GM12801 (cell line): ENCODE measurements around the gene PRKCA.

Experiments used
- TF ChIP-seq, protein P1 (sequence below): IDR thresholded peaks from one replicate; pipeline ENCODE4 v1.5.1; 2011; ENCODE audit warnings: control low read depth; ENCODE audit not compliant: insufficient read length; ENCODE audit errors: extremely low read depth

PRKCA gene

DNA sequence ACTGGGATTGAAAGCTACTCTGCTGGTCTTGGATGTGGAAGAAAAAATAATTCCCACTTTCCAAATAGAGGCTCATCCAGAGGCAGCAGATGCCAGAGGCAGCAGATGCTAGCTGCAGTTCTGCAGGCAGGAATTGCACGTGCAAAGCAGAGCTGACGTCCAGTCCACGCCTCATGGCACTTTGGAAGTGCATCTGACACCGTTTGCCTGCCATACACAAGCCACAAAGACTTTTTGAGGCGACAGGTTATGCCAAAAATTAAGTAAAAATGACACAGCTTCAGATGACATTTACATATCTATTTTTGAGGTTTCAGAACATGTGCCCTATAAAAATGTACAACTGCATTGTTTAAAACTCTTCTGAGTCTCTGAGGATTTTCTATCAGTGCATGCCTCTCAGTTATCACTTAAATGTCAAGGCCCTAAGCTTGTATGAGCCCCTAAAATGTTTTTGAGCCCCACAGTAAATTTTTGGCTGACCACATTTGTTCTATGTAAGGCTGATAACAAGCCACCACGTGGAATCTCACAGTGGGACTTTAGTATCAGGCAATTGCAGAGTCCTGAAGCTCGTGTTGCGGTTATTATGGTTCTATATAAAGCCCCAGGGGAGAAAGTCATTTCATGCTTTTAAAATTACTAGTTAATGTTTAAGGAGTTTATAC, 239.2 kb downstream of the PRKCA start:
- TF ChIP-seq, protein P1, sequence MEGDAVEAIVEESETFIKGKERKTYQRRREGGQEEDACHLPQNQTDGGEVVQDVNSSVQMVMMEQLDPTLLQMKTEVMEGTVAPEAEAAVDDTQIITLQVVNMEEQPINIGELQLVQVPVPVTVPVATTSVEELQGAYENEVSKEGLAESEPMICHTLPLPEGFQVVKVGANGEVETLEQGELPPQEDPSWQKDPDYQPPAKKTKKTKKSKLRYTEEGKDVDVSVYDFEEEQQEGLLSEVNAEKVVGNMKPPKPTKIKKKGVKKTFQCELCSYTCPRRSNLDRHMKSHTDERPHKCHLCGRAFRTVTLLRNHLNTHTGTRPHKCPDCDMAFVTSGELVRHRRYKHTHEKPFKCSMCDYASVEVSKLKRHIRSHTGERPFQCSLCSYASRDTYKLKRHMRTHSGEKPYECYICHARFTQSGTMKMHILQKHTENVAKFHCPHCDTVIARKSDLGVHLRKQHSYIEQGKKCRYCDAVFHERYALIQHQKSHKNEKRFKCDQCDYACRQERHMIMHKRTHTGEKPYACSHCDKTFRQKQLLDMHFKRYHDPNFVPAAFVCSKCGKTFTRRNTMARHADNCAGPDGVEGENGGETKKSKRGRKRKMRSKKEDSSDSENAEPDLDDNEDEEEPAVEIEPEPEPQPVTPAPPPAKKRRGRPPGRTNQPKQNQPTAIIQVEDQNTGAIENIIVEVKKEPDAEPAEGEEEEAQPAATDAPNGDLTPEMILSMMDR: no peak

DNA sequence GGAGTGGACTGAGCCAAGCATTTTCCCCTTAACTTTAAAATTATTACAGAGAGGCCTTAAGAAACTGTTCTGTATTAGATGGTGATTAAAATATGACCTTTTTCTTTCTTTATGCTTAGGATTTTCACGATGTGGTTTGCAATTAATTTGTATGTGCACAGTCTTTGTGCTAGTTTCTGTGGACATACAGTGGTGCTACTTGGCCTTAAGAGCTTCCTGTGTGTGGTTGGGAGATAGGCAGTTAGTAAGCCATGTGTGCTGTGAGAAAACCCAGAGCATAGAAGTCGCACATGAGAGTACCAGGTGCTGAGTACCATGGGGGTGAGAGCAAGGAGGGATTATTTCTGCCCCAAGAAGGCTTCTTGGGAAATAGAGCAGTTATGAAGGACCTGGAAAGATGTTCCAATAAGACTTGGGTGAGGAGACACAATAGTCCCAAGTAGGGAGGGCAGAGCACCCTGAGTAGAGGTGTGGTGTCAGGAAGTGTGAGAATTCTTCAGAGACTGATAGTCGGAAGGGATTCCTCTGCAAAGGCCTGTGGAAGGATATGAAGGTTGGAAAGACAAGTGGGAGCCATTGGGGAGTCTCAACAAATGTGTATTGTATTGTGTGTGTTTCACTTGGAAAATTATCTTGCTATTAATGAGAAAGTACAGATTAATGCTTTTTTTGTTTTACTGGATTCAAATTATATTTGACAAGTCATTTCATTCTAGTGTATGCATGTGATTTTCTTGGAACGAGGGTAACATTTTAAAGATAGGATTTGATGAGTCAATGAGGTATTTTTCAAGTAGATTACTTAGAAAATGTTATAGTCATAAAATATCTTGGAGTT, 239.9 kb downstream of the PRKCA start:
- TF ChIP-seq, protein P1: no peak

DNA sequence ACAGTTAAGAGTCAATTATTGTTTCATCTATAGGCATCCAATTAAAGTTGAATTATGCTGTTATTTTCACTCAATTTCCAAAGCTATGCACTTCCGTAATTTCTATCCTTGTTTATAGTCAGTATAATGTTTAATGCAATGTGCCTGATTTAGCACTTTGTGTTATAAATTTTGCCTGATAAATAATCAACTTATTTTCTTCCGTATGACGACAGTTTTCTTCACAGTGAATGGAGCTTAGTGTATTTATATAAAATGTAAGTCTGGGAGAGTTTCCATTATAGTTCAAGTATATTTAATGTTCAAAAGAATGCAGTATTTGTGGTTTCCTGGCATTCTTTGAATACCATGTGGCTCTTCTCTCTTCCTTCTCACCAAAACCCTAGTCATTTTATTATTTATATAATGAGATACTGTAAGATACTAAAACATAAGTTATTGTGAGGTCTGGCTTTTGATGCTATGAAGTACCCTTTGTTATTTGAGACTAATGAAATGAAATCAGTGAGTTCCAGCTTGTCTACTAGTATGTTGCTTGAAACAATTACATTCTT, 240.6 kb downstream of the PRKCA start:
- TF ChIP-seq, protein P1: no peak

DNA sequence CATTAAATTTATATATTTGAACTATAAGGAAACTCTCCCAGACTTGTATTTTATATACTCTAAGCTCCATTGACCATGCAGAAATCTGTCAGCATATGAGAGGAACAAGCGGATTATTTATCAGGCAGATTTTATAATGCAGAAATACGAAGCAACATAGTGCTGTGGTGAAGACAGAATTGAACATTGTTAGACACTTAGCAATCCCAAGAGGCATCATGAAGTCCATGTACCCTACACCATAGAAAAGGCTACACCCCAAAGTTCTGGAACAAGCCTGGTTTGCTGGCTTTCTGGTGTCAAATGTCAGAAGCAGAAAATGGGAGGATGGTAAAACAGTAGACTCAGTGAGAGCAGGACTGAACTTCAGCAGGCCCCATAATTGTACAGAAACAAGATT, 241.1 kb downstream of the PRKCA start:
- TF ChIP-seq, protein P1: no peak

DNA sequence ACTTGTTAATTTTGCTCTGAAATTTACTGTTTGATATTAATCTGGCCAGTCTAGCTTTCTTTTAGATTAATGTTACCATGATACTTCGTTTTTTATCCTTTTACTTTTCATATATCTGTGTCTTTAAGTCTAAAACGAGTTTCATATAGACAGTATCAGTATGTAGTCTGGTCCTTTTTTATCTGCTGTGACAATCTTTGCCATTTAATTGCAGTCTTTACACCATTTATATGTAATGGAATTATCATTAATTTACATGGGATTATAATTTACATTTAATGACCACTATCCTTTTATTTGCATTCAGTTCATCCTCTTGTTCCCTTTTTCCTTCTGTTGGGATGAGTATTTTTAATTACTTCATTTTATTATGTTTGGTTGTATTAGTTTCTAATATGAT, 243.5 kb downstream of the PRKCA start:
- TF ChIP-seq, protein P1: no peak

DNA sequence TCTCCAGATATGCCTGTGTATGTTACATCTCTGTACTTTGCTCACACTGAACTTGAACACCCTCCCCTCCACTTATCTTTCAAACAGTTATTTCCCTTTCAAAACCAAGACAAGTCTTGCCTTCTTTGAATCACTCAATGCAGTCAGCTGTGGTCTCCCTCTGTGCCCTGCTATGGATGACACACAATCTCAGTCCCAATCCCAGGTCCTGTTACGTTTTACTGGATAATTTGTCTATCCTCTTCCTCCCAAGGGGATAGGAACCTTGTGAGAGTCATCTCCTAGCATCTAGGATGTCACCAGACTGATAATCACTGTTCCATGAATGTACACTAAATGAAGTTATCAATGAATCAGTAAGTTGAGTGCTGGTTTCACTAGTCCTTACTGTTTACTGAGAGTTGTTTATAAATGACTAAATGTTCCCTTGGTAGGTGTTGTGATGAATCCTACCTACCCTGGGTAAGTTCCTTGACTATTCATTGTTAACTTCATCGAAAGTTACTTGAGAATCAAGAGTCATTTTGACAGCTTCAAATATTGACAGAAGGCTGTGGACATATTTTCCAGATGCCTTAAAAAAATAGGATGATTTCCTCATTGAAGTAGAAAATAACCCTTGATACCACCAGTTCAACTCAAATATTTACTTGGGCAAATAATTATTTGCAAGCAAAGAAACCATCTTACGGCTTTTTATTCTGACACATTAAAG, 244.9 kb downstream of the PRKCA start:
- TF ChIP-seq, protein P1: no peak

DNA sequence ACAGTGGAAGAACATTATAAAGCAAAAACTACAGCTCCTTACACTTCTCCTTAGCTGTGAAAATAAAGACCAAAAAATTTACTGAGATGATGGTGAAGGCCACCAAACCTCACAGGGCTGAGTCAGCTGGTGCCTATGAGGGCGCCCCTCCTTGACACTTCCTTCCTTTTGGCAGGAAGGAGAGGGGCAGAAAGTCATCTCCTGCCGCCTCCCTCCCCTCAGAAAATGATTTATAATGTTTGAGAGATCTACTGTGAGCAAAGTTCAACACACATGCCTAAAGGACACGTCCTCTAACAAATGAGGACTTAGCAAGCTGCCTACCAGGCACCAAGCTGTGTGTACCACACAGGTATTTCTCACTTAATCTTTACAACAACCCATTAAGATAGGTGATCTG, 245.7 kb downstream of the PRKCA start:
- TF ChIP-seq, protein P1: no peak
